K562 (cell line): Measurements from ENCODE around the gene FRRS1L. TPM values are rescaled to one million over a fixed set of nuclear protein-coding genes. Genes with fewer than 3 reads are reported as not detected.

ENCODE experiments used
- ATAC-seq: fragments of 200-7000 bp; cut with Tn5 transposase; 3 replicates; pipeline ENCODE4 v1.9.1; 2020; ENCODE audit warnings: moderate library complexity
- BruUV-seq: library from RNA; stranded (reverse); fragments of 400-500 nt; replicated peaks from 2 replicates; lab custom pipeline; 2021; lab: Mats Ljungman, UMichigan
- CTCF ChIA-PET: fragments of 300-600 bp; formaldehyde crosslinking; extraction: SDS; loops from one replicate; lab custom pipeline; 2021; ENCODE audit warnings: low intra/inter-chr PET ratio; lab: Yijun Ruan, JAX
- POLR2A ChIA-PET: fragments of 300-600, 350-650 bp; sonication (Branson Sonifier 250); formaldehyde crosslinking; extraction: SDS; loops from one replicate; lab custom pipeline; 2021; ENCODE audit warnings: antibody characterized with exemption, inconsistent platforms; lab: Yijun Ruan, JAX
- DNase-seq, 4 experiments: peaks; one replicate each; pipeline versions ENCODE4 v3.0.0 to v3.0.0-alpha.2; 2011 to 2018; ENCODE audit warnings: low spot score in 3 of 4, mixed read lengths in 3 of 4; ENCODE audit errors: extremely low read depth in 1 of 4
- FAIRE-seq: peaks from 2 replicates; lab custom pipeline; 2011; peaks lifted over from hg19 to GRCh38; lab: Jason Lieb, UNC
- H2AFZ ChIP-seq: 2 replicates; pipeline ENCODE4 v1.6.0; 2011; ENCODE audit warnings: low read depth, low read length, control low read depth, inconsistent platforms
- H3K27ac ChIP-seq: fragments of 200-600 bp; 3 replicates; pipeline ENCODE4 v1.8.0; 2011; ENCODE audit warnings: low read depth, mild to moderate bottlenecking, control low read depth, inconsistent platforms, low read length, moderate library complexity, mixed read lengths; ENCODE audit errors: extremely low read depth
- H3K27me3 ChIP-seq, 2 experiments: fragments of 300-600 bp in 1 of 2; 2 replicates in 1 of 2; 3 replicates in 1 of 2; pipeline versions ENCODE4 v1.6.0 to v1.8.0; 2011; ENCODE audit warnings: inconsistent platforms in 2 of 2, low read length in 2 of 2, mild to moderate bottlenecking in 1 of 2, mixed read lengths in 1 of 2, moderate library complexity in 1 of 2; ENCODE audit not compliant: control insufficient read depth in 2 of 2, insufficient read depth in 2 of 2
- H3K36me3 ChIP-seq: fragments of 300-600 bp; 3 replicates; pipeline ENCODE4 v1.8.0; 2011; ENCODE audit warnings: mild to moderate bottlenecking, low read length, inconsistent platforms; ENCODE audit not compliant: control insufficient read depth, insufficient read depth
- H3K4me1 ChIP-seq, 2 experiments: fragments of 200-600 bp in 1 of 2; replicated peaks in 1 of 2; 2 replicates in 1 of 2; 3 replicates in 1 of 2; pipeline versions ENCODE4 v1.5.1 to v1.8.0; 2011; ENCODE audit warnings: inconsistent platforms in 2 of 2, low read length in 2 of 2, mild to moderate bottlenecking in 1 of 2, mixed read lengths in 1 of 2, moderate library complexity in 1 of 2; ENCODE audit not compliant: control insufficient read depth in 2 of 2, insufficient read depth in 2 of 2
- H3K4me2 ChIP-seq: 2 replicates; pipeline ENCODE4 v1.6.1; 2011; ENCODE audit warnings: low read length, control low read depth, inconsistent platforms, mixed read lengths; ENCODE audit not compliant: insufficient read depth
- H3K4me3 ChIP-seq: fragments of 200-600 bp; sonication (generic), shearing (Covaris generic); 2 replicates; pipeline ENCODE4 v1.5.1; 2016; ENCODE audit warnings: control low read depth, inconsistent platforms
- H3K79me2 ChIP-seq: fragments of 200-600 bp; 3 replicates; pipeline ENCODE4 v1.8.0; 2011; ENCODE audit warnings: low read length, inconsistent platforms; ENCODE audit not compliant: control insufficient read depth, insufficient read depth
- H3K9ac ChIP-seq, 2 experiments: 2 replicates each; pipeline versions ENCODE4 v1.6.0 to v1.6.1; 2011; ENCODE audit warnings: low read depth in 2 of 2, low read length in 2 of 2, control low read depth in 1 of 2, inconsistent platforms in 1 of 2, mild to moderate bottlenecking in 1 of 2, mixed read lengths in 1 of 2; ENCODE audit not compliant: insufficient read depth in 1 of 2
- H3K9me1 ChIP-seq: one replicate; pipeline ENCODE4 v1.6.0; 2011; ENCODE audit warnings: inconsistent platforms, mild to moderate bottlenecking, low read length, moderate library complexity; ENCODE audit not compliant: control insufficient read depth, insufficient read depth
- H3K9me3 ChIP-seq: replicated peaks from 2 replicates; pipeline ENCODE4 v1.5.1; 2011; ENCODE audit warnings: low read depth, low read length, inconsistent platforms; ENCODE audit not compliant: control insufficient read depth, insufficient read depth
- H4K20me1 ChIP-seq: replicated peaks from 2 replicates; pipeline ENCODE4 v1.6.1; 2011; ENCODE audit warnings: low read length, inconsistent platforms, mixed read lengths; ENCODE audit not compliant: control insufficient read depth, insufficient read depth
- CHD4 ChIP-seq: fragments of 200-600 bp; sonication (generic); IDR thresholded peaks from 3 replicates; pipeline ENCODE4 v1.6.1; 2012; ENCODE audit warnings: low read depth, mild to moderate bottlenecking, mixed read lengths, low read length, inconsistent platforms; ENCODE audit not compliant: insufficient read depth, insufficient replicate concordance, poor library complexity, severe bottlenecking
- FOXA3 ChIP-seq, 2 experiments: fragments of 450-650 bp in 1 of 2; sonication (generic) in 1 of 2; formaldehyde crosslinking; IDR thresholded peaks in 1 of 2; conservative IDR thresholded peaks in 1 of 2; 2 replicates each; pipeline versions ENCODE4 v1.4.0 to v1.8.0; 2020 to 2022; ENCODE audit warnings: mild to moderate bottlenecking in 2 of 2, missing genetic modification reagents in 1 of 2
- HCFC1 ChIP-seq: IDR thresholded peaks from 2 replicates; pipeline ENCODE4 v1.6.1; 2012; ENCODE audit warnings: low read depth, low read length, improper control_type of control experiment
- HNRNPH1 ChIP-seq: fragments of 200-400 bp; formaldehyde crosslinking; optimal IDR thresholded peaks from 2 replicates; pipeline ENCODE3; 2017; ENCODE audit warnings: low read depth, mild to moderate bottlenecking, low read length, moderate library complexity
- NFIC ChIP-seq: fragments of 450-650 bp; IDR thresholded peaks from 2 replicates; pipeline ENCODE4 v1.6.1; 2017; ENCODE audit warnings: mild to moderate bottlenecking, inconsistent platforms
- PURB ChIP-seq: sonication (generic); formaldehyde crosslinking; IDR thresholded peaks from 2 replicates; pipeline ENCODE4 v1.9.0; 2021; ENCODE audit warnings: low read depth, mild to moderate bottlenecking, missing genetic modification reagents
- RAD21 ChIP-seq, 2 experiments: fragments of 250-450 bp in 1 of 2; fragments of 450-650 bp in 1 of 2; sonication (Bioruptor Pico) in 1 of 2; formaldehyde crosslinking in 1 of 2; IDR thresholded peaks in 1 of 2; conservative IDR thresholded peaks in 1 of 2; 2 replicates each; pipeline versions ENCODE4 v1.4.0 to v1.8.0; 2020 to 2022; ENCODE audit warnings: mild to moderate bottlenecking in 2 of 2, moderate library complexity in 1 of 2
- SIN3A ChIP-seq, 2 experiments: fragments of 150-350 bp in 1 of 2; IDR thresholded peaks; 2 replicates each; pipeline ENCODE4 v1.6.1; 2011 to 2016; ENCODE audit warnings: borderline replicate concordance in 2 of 2, low read depth in 2 of 2, low read length in 2 of 2, mild to moderate bottlenecking in 2 of 2, moderate library complexity in 2 of 2; ENCODE audit not compliant: control insufficient read depth in 1 of 2
- SMAD2 ChIP-seq: fragments of 150-350 bp; IDR thresholded peaks from 2 replicates; pipeline ENCODE4 v1.6.1; 2014; ENCODE audit warnings: low read depth, mild to moderate bottlenecking, low read length
- SPI1 ChIP-seq: IDR thresholded peaks from 2 replicates; pipeline ENCODE4 v1.6.1; 2011; ENCODE audit warnings: low read depth, low read length, control low read depth, borderline replicate concordance
- ZBTB8A ChIP-seq: fragments of 450-650 bp; IDR thresholded peaks from 2 replicates; pipeline ENCODE4 v1.6.1; 2018; ENCODE audit warnings: mild to moderate bottlenecking, moderate library complexity; ENCODE audit not compliant: partially characterized antibody
- ZNF280A ChIP-seq: fragments of 450-650 bp; IDR thresholded peaks from 2 replicates; pipeline ENCODE4 v1.6.1; 2018; ENCODE audit warnings: mild to moderate bottlenecking, low read depth; ENCODE audit not compliant: partially characterized antibody
- ZNF584 ChIP-seq: fragments of 200-800 bp; sonication (Bioruptor generic); IDR thresholded peaks from 2 replicates; pipeline ENCODE4 v1.6.1; 2016; ENCODE audit warnings: low read depth, mild to moderate bottlenecking, missing genetic modification characterization, missing compliant biosample characterization
- ZNF75A ChIP-seq: fragments of 450-650 bp; formaldehyde crosslinking; IDR thresholded peaks from 2 replicates; pipeline ENCODE4 v1.4.0; 2020; ENCODE audit warnings: mild to moderate bottlenecking
- WGBS: fragments of 100-300 bp; shearing (Covaris generic); methylation state at CpG from one replicate; pipeline ENCODE4 v1.1.6; 2016; ENCODE audit warnings: low coverage, mixed read lengths; ENCODE audit not compliant: insufficient coverage; ENCODE audit errors: missing lambda C conversion rate; 5-methylcytosine and 5-hydroxymethylcytosine counted together
- in situ Hi-C: fragments of 300-500 bp; cut with MboI; formaldehyde crosslinking; loops from 4 replicates; pipeline ENCODE4 v1.15.0; 2018; ENCODE audit warnings: inconsistent platforms, mixed read lengths
- intact Hi-C: fragments of 100-400 bp; cut with micrococcal nuclease; formaldehyde crosslinking; loops from 2 replicates; pipeline ENCODE4 v1.14.2; 2022
- polyA plus RNA-seq, 8 experiments: library from polyadenylated mRNA; depleted of rRNA in 4 of 8; stranded (reverse) in 5 of 8; unstranded in 3 of 8; fragments of >200 nt; fragmentation: Nextera tagmentation in 2 of 8; fragmentation: Illumina TruSeq in 1 of 8; extraction: Ambion mirVana in 2 of 8; extraction: Trizol in 1 of 8; gene quantifications; 2 replicates each; pipeline versions ENCODE4 v1.2.1 to v1.2.3, GENCODE V29; 2011 to 2014; ENCODE audit warnings: inconsistent platforms in 1 of 8, missing spikeins in 1 of 8
- total RNA-seq, 7 experiments: library from RNA; depleted of rRNA in 6 of 7; stranded (reverse); fragments of >200 nt in 6 of 7; fragmentation: Illumina TruSeq in 2 of 7; extraction: Trizol in 2 of 7; gene quantifications; 2 replicates each; pipeline versions ENCODE4 v1.2.1 to v1.2.3, GENCODE V29; 2011 to 2021; ENCODE audit warnings: low replicate concordance in 1 of 7
- TF ChIP-seq, protein P1 (sequence below): sonication (generic); formaldehyde crosslinking; IDR thresholded peaks from 2 replicates; pipeline ENCODE4 v1.8.0; 2022; ENCODE audit warnings: missing genetic modification reagents, mild to moderate bottlenecking, moderate library complexity, borderline replicate concordance
- TF ChIP-seq, protein P2 (sequence below): sonication (generic); formaldehyde crosslinking; IDR thresholded peaks from 2 replicates; pipeline ENCODE4 v1.8.0; 2022; ENCODE audit warnings: mild to moderate bottlenecking, low read depth, missing genetic modification reagents

The FRRS1L gene
- total and polyA plus RNA-seq, 9 of the 15 experiments (the other 6 are each of a cell fraction or from before 2014, with no cell fraction given): under 0.01 to 0.04 (median 0.03) TPM; not detected in 5

DNA sequence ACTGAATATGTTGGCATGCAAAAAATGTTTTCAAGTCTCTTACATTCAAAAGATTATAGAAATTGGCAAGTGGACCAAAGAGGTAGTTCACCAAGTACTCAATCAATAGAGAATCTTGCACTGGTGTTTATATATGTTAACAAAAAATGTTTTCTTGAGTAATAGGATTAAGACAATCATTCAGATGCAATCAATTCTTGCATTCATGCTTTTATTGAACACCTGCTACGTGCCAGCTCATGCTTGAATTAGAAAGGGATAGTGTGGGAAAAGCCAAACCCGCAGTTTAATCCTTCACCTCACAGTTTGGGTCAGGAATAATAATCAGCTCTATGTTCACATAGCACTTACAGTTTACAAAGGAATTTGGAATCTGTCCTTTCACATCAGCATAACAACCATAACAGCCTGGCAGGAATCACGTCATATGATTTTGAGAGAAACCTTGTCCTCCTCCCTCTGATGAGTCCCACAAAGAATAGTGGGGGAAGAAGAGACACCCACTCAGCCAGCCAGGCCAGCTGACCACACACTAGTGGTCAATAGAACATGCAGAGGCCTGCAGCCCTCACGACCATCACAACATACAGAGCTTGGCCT lies 36.8 kb upstream of the FRRS1L start (continued):
- TF ChIP-seq ZNF280A (no peak), CHD4 (no peak)

- WGBS: 2% methylated on average over 5 of the region's 5 CpGs
- no peaks in the 10 kb centered on the region for H3K4me1 ChIP-seq
- no peak overlapping the region for H3K4me3 ChIP-seq
- no peak overlapping the region for H3K27ac ChIP-seq
- no peaks in the 10 kb centered on the region for H3K79me2 ChIP-seq
- no peak overlapping the region for H2AFZ ChIP-seq
- no peak overlapping the region for H3K9ac ChIP-seq
- H3K9me3 ChIP-seq: no peaks in the 10 kb centered on the region
- H3K27me3 ChIP-seq: peaks cover 12 to 24% of the 10 kb centered on the region in 2 experiments
- no peak for DNase-seq
- no peak for FAIRE-seq
- no TSS peak for BruUV-seq
- ATAC-seq: peak; percentile 26; the same call in 2 of the 3 replicates
- ChIA-PET CTCF (no interaction called here), POLR2A (no interaction called here)
- H3K9me1 ChIP-seq: no peaks in the 10 kb centered on the region
- H4K20me1 ChIP-seq: no peaks in the 10 kb centered on the region
- no peak overlapping the region for H3K4me2 ChIP-seq
- intact Hi-C loops (loop anchor here (5.0 kb wide), 2 partner anchors 267 to 268 kb away; partner anchors contain the start of genes ABITRAM and ELP1), in situ Hi-C loops (no loop called here)
- no peaks in the 10 kb centered on the region for H3K36me3 ChIP-seq
- no peak for TF ChIP-seq HCFC1
- no peak for TF ChIP-seq ZBTB8A
- no peak for TF ChIP-seq SPI1
- TF ChIP-seq RAD21 (CRISPR knock-in tag; conservative IDR thresholded peaks at IDR 0.05 in 1 of 2, IDR thresholded peaks at IDR 0.05 in 1 of 2): no peak
- no peak for TF ChIP-seq NFIC
- no peak for TF ChIP-seq SMAD2
- TF ChIP-seq, protein P1, sequence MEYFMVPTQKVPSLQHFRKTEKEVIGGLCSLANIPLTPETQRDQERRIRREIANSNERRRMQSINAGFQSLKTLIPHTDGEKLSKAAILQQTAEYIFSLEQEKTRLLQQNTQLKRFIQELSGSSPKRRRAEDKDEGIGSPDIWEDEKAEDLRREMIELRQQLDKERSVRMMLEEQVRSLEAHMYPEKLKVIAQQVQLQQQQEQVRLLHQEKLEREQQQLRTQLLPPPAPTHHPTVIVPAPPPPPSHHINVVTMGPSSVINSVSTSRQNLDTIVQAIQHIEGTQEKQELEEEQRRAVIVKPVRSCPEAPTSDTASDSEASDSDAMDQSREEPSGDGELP (CRISPR knock-in tag): no peak
- no peak for TF ChIP-seq PURB
- TF ChIP-seq ZNF75A (CRISPR knock-in tag): no peak
- no peak for TF ChIP-seq HNRNPH1
- no peak for TF ChIP-seq FOXA3 (CRISPR knock-in tag; conservative IDR thresholded peaks at IDR 0.05 in 1 of 2, IDR thresholded peaks at IDR 0.05 in 1 of 2)
- TF ChIP-seq SIN3A (IDR thresholded peaks at IDR 0.05; ENCODE audit: borderline replicate concordance in 2 of 2, control insufficient read depth in 1 of 2, low read depth in 2 of 2, low read length in 2 of 2): no peak
- TF ChIP-seq, protein P2, sequence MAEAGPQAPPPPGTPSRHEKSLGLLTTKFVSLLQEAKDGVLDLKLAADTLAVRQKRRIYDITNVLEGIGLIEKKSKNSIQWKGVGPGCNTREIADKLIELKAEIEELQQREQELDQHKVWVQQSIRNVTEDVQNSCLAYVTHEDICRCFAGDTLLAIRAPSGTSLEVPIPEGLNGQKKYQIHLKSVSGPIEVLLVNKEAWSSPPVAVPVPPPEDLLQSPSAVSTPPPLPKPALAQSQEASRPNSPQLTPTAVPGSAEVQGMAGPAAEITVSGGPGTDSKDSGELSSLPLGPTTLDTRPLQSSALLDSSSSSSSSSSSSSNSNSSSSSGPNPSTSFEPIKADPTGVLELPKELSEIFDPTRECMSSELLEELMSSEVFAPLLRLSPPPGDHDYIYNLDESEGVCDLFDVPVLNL (CRISPR knock-in tag): no peak
- no peak for TF ChIP-seq ZNF584
These were observed 32.6 kb upstream of the FRRS1L start for GRCh38 chr9:109199676-109200075.
